ENCODE measurements around the gene PRRT3.

GRCh38 chr3:10000686-10001085, 48.5 kb upstream of the PRRT3 start:
- TF ChIP-seq CTCF (conservative IDR thresholded peaks at IDR 0.05; ENCODE audit: low read length) (no peak), EZH2phosphoT487 (IDR thresholded peaks at IDR 0.05; ENCODE audit: borderline replicate concordance, low read depth, low read length) (no peak)

Measured in OCI-LY7 (cell line).